GM13977 (cell line): Measurements from ENCODE around the gene CHST15.
"Not testable (repeated sequence)": the region's sequence is repeated elsewhere in the genome, so short reads cannot be mapped to it uniquely, and the experiment has no call there.

Experiments
- DNase-seq: peaks from one replicate; pipeline ENCODE4 v3.0.0; 2012; ENCODE audit warnings: low spot score
- CTCF ChIP-seq: IDR thresholded peaks from 2 replicates; pipeline ENCODE4 v1.5.1; 2012; ENCODE audit warnings: mild to moderate bottlenecking, control low read depth; ENCODE audit not compliant: insufficient read depth; ENCODE audit errors: extremely low read depth, missing control alignments
- in situ Hi-C: fragments of 300-500 bp; cut with MboI; formaldehyde crosslinking; loops from one replicate; pipeline ENCODE4 v1.12.0; 2022; ENCODE audit warnings: low sequenced_read_pairs, low pct_unique_long_range_greater_than_20kb, mixed read lengths, inconsistent platforms; ENCODE audit not compliant: unreplicated experiment

Gene CHST15

DNA sequence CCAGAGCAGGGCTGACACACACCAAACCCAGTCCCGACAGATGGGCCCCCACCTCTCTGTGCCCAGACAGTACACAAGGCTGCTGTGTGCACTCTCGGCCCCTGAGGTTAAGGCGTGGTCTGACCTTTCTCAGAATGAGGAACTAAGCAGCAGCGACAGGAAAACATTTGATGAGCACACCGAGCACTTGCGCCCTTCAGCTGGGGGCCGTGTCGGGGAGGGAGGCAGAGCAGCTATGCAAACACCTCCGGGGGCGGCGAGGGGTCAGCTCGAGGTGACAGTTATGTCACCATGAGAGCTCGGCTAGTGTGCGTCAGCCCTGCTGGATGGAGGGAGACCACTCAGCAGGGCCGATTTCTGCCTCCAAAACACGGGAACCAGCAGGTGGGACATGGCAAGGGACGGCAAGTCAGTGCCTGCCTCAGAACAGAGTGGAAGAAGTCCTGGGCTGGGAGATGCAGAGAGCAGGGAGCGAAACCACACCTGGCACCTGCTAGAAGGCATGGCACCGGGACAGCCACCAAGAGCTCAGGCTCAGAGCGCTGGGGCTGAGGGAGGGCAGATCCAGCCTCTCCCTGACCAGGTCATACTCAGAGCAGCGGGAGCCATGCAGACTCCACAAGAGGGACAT lies 57.4 kb downstream of the CHST15 start:
- in situ Hi-C loops, result no loop called here
- peak; percentile 1 for TF ChIP-seq CTCF
- DNase-seq, result peak; percentile 93

DNA sequence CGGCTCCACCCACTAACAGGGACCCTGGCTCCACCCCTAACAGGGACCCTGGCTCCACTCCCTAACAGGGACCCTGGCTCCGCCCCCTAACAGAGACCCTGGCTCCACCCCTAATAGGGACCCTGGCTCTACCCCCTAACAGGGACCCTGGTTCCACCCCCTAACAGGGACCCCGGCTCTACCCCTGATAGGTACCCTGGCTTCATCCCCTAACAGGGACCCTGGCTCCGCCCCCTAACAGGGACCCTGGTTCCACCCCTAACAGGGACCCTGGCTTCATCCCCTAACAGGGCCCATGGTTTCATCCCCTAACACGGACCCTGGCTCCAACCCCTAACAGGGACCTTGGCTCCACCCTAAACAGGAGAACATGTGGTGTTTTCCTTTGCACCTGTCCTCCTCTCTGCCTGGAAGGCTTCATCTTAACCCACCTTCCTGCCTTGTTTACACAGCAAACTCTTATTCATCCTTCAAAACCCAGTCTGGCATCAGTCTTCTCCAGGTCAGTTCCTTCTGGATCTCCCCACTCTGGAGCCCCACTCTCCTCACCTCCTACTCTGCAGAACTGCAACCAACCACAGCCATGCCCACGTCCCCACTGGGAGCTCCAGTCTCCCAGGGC lies 58.0 kb downstream of the CHST15 start:
- no peak for DNase-seq
- in situ Hi-C loops, result no loop called here

DNA sequence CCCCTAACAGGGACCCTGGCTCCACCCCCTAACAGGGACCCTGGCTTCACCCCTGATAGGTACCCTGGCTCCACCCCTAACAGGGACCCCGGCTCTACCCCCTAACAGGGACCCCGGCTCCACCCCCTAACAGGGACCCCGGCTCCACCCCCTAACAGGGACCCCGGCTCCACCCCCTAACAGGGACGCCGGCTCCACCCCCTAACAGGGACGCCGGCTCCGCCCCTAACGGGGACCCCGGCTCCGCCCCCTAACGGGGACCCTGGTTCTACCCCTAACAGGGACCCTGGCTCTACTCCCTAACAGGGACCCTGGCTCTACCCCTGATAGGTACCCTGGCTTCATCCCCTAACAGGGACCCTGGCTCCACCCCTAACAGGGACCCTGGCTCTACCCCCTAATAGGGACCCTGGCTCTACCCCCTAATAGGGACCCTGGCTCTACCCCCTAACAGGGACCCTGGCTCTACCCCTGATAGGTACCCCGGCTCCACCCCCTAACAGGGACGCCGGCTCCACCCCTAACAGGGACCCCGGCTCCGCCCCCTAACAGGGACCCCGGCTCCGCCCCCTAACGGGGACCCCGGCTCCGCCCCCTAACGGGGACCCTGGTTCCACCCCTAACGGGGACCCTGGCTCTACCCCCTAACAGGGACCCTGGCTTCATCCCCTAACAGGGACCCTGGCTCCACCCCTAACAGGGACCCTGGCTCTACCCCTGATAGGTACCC lies 58.7 kb downstream of the CHST15 start:
- DNase-seq, in situ Hi-C loops: not testable (repeated sequence)

More for the DNA sequence above, 58.0 kb downstream of the CHST15 start:
- TF ChIP-seq CTCF, result no peak

DNA sequence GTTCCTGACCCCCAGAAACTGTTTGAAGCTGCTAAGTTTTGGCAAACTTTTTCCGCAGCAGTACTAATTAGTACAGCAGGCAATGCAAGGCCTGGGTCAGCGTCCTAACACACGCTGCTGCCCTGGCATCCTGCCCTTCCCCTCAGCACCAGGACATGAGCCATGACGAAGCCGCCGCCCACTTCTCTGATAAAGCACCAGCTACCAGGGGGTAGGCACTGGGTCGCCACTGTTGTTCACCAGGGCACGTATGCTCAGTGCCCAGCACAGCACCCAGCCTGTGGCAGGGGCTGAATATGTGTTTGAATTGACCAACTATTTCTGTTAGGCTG lies 59.5 kb downstream of the CHST15 start:
- in situ Hi-C loops, result no loop called here
- no peak for DNase-seq
- no peak for TF ChIP-seq CTCF

- TF ChIP-seq CTCF, result no peak
- no peak for DNase-seq
- in situ Hi-C loops, result no loop called here
Observed at GRCh38 chr10:124032971-124033886, 60.2 kb downstream of the CHST15 start.

DNA sequence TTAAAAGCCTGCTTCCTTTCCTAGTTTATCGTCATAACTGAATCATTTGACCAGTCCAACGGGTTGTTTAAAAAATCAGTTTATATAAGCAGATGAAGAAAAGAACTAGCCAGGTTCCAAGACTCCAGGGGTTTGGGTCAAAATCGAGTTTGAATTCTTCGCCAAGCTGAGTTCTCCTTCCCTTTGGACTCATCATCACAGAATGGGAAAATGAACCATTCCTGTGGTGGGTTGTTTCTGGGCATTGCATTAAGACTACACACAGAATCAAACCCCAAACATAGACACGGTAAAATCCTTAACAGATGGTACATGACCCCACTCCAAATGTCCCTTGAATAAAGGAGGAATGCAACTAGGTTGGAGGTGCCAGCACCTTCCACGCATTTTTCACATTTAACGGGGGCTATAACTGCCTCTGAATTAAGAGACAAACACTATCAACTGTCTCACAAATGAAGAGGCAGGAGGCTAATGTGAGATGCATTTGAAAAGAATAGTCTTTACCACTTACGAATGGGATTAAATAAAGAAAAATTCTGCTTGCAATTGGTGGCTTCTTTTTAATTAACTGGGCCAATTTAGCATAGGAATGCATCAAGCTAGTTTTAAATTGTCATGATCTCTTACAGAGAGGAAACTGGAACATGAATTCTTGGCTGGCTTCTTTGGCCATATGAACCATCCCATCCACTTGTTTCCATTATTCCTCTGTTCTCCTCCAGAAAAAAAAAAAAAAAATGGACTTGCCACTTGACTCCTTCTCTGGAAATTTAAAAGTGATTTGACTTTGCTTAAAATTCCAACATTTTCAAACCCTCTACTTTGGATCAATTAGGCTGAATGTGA lies 61.1 kb downstream of the CHST15 start:
- TF ChIP-seq CTCF, result no peak
- no peak for DNase-seq
- in situ Hi-C loops, result no loop called here
